BJ (cell line): ENCODE data around the gene CHML. TPM values are rescaled to one million over a fixed set of nuclear protein-coding genes. Genes with fewer than 3 reads are reported as not detected.

ENCODE experiments used
- CTCF ChIA-PET: fragments of 350-600 bp; formaldehyde crosslinking; extraction: SDS; loops from one replicate; lab custom pipeline; 2021; ENCODE audit warnings: antibody characterized with exemption, inconsistent platforms; lab: Yijun Ruan, JAX
- POLR2A ChIA-PET: fragments of 300-600 bp; sonication (Branson Sonifier 250); formaldehyde crosslinking; extraction: SDS; loops from one replicate; lab custom pipeline; 2021; ENCODE audit warnings: antibody characterized with exemption; lab: Charles Lee
- DNase-seq: peaks from one replicate; pipeline ENCODE4 v3.0.0-alpha.2; 2011; ENCODE audit warnings: low read depth
- H3K27me3 ChIP-seq: 2 replicates; pipeline ENCODE4 v1.6.0; 2011; ENCODE audit warnings: low read length; ENCODE audit not compliant: control insufficient read depth, insufficient read depth
- H3K36me3 ChIP-seq: 2 replicates; pipeline ENCODE4 v1.5.1; 2011; ENCODE audit warnings: low read length; ENCODE audit not compliant: control insufficient read depth, insufficient read depth
- H3K4me3 ChIP-seq: 2 replicates; pipeline ENCODE4 v1.5.1; 2011; ENCODE audit warnings: low read depth, mild to moderate bottlenecking, control low read depth, low read length
- CTCF ChIP-seq: IDR thresholded peaks from 2 replicates; pipeline ENCODE4 v1.5.1; 2011; ENCODE audit warnings: low read depth, mild to moderate bottlenecking, control low read depth, inconsistent platforms, low read length, moderate library complexity; ENCODE audit not compliant: insufficient read depth
- polyA plus RNA-seq: library from polyadenylated mRNA; depleted of rRNA; stranded (reverse); fragments of >200 nt; gene quantifications from 2 replicates; pipeline ENCODE4 v1.2.3, GENCODE V29; 2011

CHML gene
- polyA plus RNA-seq, 1 experiment: 8.4 TPM

- H3K4me3 ChIP-seq: no peak overlapping the region
- POLR2A ChIA-PET: no interaction called here
- CTCF ChIA-PET: interaction anchor here (1.0 to 2.7 kb wide), 3 partner anchors 11 to 200 kb away, joined by 3 to 11 read pairs (median 3); no protein-coding TSS in a partner anchor
Observed at GRCh38 chr1:241638099-241638682, 2.0 kb downstream of the CHML start.

GRCh38 chr1:241637604-241638003 is 2.6 kb downstream of the CHML start:
- ChIA-PET POLR2A (no interaction called here), CTCF (interaction anchor here (1.0 to 2.7 kb wide), 2 partner anchors 11 to 28 kb away, joined by 3 to 11 read pairs; no protein-coding TSS in a partner anchor)
- H3K27me3 ChIP-seq: no peaks in the 10 kb centered on the region
- DNase-seq: no peak
- H3K4me3 ChIP-seq: no peak overlapping the region
- H3K36me3 ChIP-seq: peaks cover 2% of the 10 kb centered on the region; the same call in 1 of the 2 replicates
- no peak for TF ChIP-seq CTCF

More at GRCh38 chr1:241638099-241638682, 2.0 kb downstream of the CHML start:
- H3K27me3 ChIP-seq: no peaks in the 10 kb centered on the region
- DNase-seq: no peak
- peaks cover 2% of the 10 kb centered on the region; the same call in 1 of the 2 replicates for H3K36me3 ChIP-seq
- no peak for TF ChIP-seq CTCF

- H3K36me3 ChIP-seq: peaks cover 2% of the 10 kb centered on the region; the same call in 1 of the 2 replicates
- H3K27me3 ChIP-seq: no peaks in the 10 kb centered on the region
- H3K4me3 ChIP-seq: no peak overlapping the region
- CTCF ChIA-PET: interaction anchor here (2.7 kb wide), 1 partner anchor 10 kb away, joined by 11 read pairs; no protein-coding TSS in a partner anchor
- no peak for TF ChIP-seq CTCF
- POLR2A ChIA-PET: no interaction called here
- DNase-seq: no peak
Observed at GRCh38 chr1:241637046-241637590, 3.1 kb downstream of the CHML start.

- no peak for DNase-seq
- ChIA-PET POLR2A (no interaction called here), CTCF (no interaction called here)
- Histone ChIP-seq H3K27me3 (no peaks in the 10 kb centered on the region), H3K4me3 (no peak overlapping the region), H3K36me3 (peaks cover 2% of the 10 kb centered on the region; the same call in 1 of the 2 replicates)
- TF ChIP-seq CTCF: no peak
Observed at GRCh38 chr1:241636291-241636690, 3.9 kb downstream of the CHML start.

- DNase-seq: no peak
- Histone ChIP-seq H3K4me3 (no peak overlapping the region), H3K36me3 (peaks cover 2% of the 10 kb centered on the region; the same call in 1 of the 2 replicates), H3K27me3 (no peaks in the 10 kb centered on the region)
- ChIA-PET POLR2A (no interaction called here), CTCF (no interaction called here)
- no peak for TF ChIP-seq CTCF
Observed at GRCh38 chr1:241635556-241636152, 4.5 kb downstream of the CHML start.
